ENCODE measurements around the gene IMPDH1. TPM values are rescaled to one million over a fixed set of nuclear protein-coding genes. Genes with fewer than 3 reads are reported as not detected.

Gene IMPDH1
- total and polyA plus RNA-seq, 4 donors: 25.9 to 136 (median 61.9) TPM

GRCh38 chr7:128373606-128374005 is 36.2 kb downstream of the IMPDH1 start:
- DNase-seq (no peak), ATAC-seq (ENCODE audit: insufficient read depth, low FRiP score) (no peak)
- WGBS, 2 donors: 78 to 83% methylated on average over 2 of the region's 2 CpGs
- no peak for TF ChIP-seq CTCF (IDR thresholded peaks at IDR 0.05; ENCODE audit: control extremely low read depth, extremely low read depth)
- H3K9ac ChIP-seq (ENCODE audit: insufficient read depth in 1 of 2, low read length in 2 of 2): no peak overlapping the region
- H3K36me3 ChIP-seq (ENCODE audit: control insufficient read depth in 4 of 4, insufficient read depth in 4 of 4, low read length in 4 of 4): no peaks in the 10 kb centered on the region
- no peaks in the 10 kb centered on the region for H3K4me1 ChIP-seq (ENCODE audit: control insufficient read depth in 5 of 5, insufficient read depth in 5 of 5, low read length in 5 of 5)
- H3K4me3 ChIP-seq: no peak overlapping the region
- no peaks in the 10 kb centered on the region for H3K9me3 ChIP-seq (ENCODE audit: control insufficient read depth in 4 of 4, insufficient read depth in 3 of 4, low read length in 3 of 4)
- H3K27me3 ChIP-seq (ENCODE audit: control insufficient read depth in 3 of 3, insufficient read depth in 3 of 3, low read length in 2 of 3): no peaks in the 10 kb centered on the region
- H3K27ac ChIP-seq (ENCODE audit: low read depth in 1 of 2, low read length in 1 of 2): no peak overlapping the region

- H3K36me3 ChIP-seq (ENCODE audit: control insufficient read depth in 4 of 4, insufficient read depth in 4 of 4, low read length in 4 of 4): no peaks in the 10 kb centered on the region
- no peak for ATAC-seq (ENCODE audit: insufficient read depth, low FRiP score)
- no peak overlapping the region for H3K27ac ChIP-seq (ENCODE audit: low read depth in 1 of 2, low read length in 1 of 2)
- TF ChIP-seq CTCF (IDR thresholded peaks at IDR 0.05; ENCODE audit: control extremely low read depth, extremely low read depth): no peak
- no peak for DNase-seq
- H3K9me3 ChIP-seq (ENCODE audit: control insufficient read depth in 4 of 4, insufficient read depth in 3 of 4, low read length in 3 of 4): no peaks in the 10 kb centered on the region
- H3K27me3 ChIP-seq (ENCODE audit: control insufficient read depth in 3 of 3, insufficient read depth in 3 of 3, low read length in 2 of 3): peaks cover 0 to 17% (median 2%) of the 10 kb centered on the region in 3 donors
- no peaks in the 10 kb centered on the region for H3K4me1 ChIP-seq (ENCODE audit: control insufficient read depth in 5 of 5, insufficient read depth in 5 of 5, low read length in 5 of 5)
- 91 to 93% methylated on average over 4 of the region's 4 CpGs for WGBS, 2 donors
- no peak overlapping the region for H3K9ac ChIP-seq (ENCODE audit: insufficient read depth in 1 of 2, low read length in 2 of 2)
- H3K4me3 ChIP-seq: no peak overlapping the region
These were observed 39.3 kb downstream of the IMPDH1 start for GRCh38 chr7:128370491-128370890.

GRCh38 chr7:128366986-128367385 is 42.8 kb downstream of the IMPDH1 start:
- TF ChIP-seq CTCF (IDR thresholded peaks at IDR 0.05; ENCODE audit: control extremely low read depth, extremely low read depth): no peak
- H3K4me1 ChIP-seq (ENCODE audit: control insufficient read depth in 5 of 5, insufficient read depth in 5 of 5, low read length in 5 of 5): peaks cover 0 to 6% (median 0%) of the 10 kb centered on the region in 5 donors

GRCh38 chr7:128366300-128366699 is 43.5 kb downstream of the IMPDH1 start:
- no peak for DNase-seq
- no peaks in the 10 kb centered on the region for H3K9me3 ChIP-seq (ENCODE audit: control insufficient read depth in 4 of 4, insufficient read depth in 3 of 4, low read length in 3 of 4)
- peaks cover 0 to 32% (median 9%) of the 10 kb centered on the region in 3 donors for H3K27me3 ChIP-seq (ENCODE audit: control insufficient read depth in 3 of 3, insufficient read depth in 3 of 3, low read length in 2 of 3)
- TF ChIP-seq CTCF (IDR thresholded peaks at IDR 0.05; ENCODE audit: control extremely low read depth, extremely low read depth): no peak
- WGBS, 2 donors: 48 to 50% methylated on average over 1 of the region's 1 CpG
- H3K27ac ChIP-seq (ENCODE audit: low read depth in 1 of 2, low read length in 1 of 2): no peak overlapping the region
- H3K9ac ChIP-seq (ENCODE audit: insufficient read depth in 1 of 2, low read length in 2 of 2): no peak overlapping the region
- no peak for ATAC-seq (ENCODE audit: insufficient read depth, low FRiP score)
- H3K4me1 ChIP-seq (ENCODE audit: control insufficient read depth in 5 of 5, insufficient read depth in 5 of 5, low read length in 5 of 5): peaks cover 0 to 6% (median 0%) of the 10 kb centered on the region in 5 donors
- H3K36me3 ChIP-seq (ENCODE audit: control insufficient read depth in 4 of 4, insufficient read depth in 4 of 4, low read length in 4 of 4): no peaks in the 10 kb centered on the region
- no peak overlapping the region for H3K4me3 ChIP-seq

More at GRCh38 chr7:128366986-128367385, 42.8 kb downstream of the IMPDH1 start:
- Histone ChIP-seq H3K36me3 (ENCODE audit: control insufficient read depth in 4 of 4, insufficient read depth in 4 of 4, low read length in 4 of 4) (no peaks in the 10 kb centered on the region), H3K27ac (ENCODE audit: low read depth in 1 of 2, low read length in 1 of 2) (no peak overlapping the region), H3K4me3 (no peak overlapping the region), H3K9ac (ENCODE audit: insufficient read depth in 1 of 2, low read length in 2 of 2) (no peak overlapping the region), H3K27me3 (ENCODE audit: control insufficient read depth in 3 of 3, insufficient read depth in 3 of 3, low read length in 2 of 3) (peaks cover 0 to 32% (median 9%) of the 10 kb centered on the region in 3 donors), H3K9me3 (ENCODE audit: control insufficient read depth in 4 of 4, insufficient read depth in 3 of 4, low read length in 3 of 4) (no peaks in the 10 kb centered on the region)
- ATAC-seq (ENCODE audit: insufficient read depth, low FRiP score) (no peak), DNase-seq (no peak)
